Measurements from ENCODE around the gene ITPR2.
"Not testable (repeated sequence)": the region's sequence is repeated elsewhere in the genome, so short reads cannot be mapped to it uniquely, and the experiment has no call there.

ITPR2 gene

DNA sequence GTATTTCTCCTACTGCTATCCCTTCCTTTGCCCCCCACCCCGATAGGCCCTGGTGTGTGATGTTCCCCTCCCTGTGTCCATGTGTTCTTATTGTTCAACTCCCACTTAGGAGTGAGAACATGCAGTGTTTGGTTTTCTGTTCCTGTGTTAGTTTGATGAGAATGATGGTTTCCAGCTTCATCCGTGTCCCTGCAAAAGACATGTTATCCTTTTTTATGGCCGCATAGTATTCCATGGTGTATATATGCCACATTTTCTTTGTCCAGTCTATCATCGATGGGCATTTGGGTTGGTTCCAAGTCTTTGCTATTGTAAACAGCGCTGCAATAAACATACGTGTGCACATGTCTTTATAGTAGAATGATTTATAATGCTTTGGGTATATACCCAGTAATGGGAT, 522.5 kb downstream of the ITPR2 start:
- H3K36me3 Mint-ChIP-seq, H3K4me1 Mint-ChIP-seq, H3K27ac Mint-ChIP-seq, H3K4me3 Mint-ChIP-seq, H3K27me3 Mint-ChIP-seq: not testable (repeated sequence)
- H3K9me3 Mint-ChIP-seq, result peaks cover 18% of the 10 kb centered on the region

DNA sequence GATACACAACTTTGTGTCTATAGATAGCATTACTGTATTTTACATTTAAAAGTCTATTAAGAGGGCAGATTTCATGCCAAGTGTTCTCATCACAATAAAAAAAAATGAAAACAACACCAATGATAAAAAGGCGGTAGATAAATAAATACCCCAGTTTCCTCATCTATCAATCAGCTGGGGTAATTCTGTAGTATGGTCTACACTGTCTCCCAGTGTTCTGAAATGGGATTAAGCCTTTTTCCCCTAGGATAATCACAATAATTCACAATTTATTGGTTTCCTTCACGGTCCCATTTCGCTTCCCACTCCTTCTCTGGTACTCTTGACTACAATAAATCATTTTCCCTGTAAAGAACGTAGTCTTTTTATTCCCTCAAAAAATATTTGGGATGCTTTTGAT, 523.4 kb downstream of the ITPR2 start:
- Mint-ChIP-seq H3K9me3 (peaks cover 13% of the 10 kb centered on the region), H3K36me3 (no peaks in the 10 kb centered on the region), H3K4me1 (no peaks in the 10 kb centered on the region), H3K27ac (no peak overlapping the region), H3K4me3 (no peak overlapping the region), H3K27me3 (peaks cover 5% of the 10 kb centered on the region)

DNA sequence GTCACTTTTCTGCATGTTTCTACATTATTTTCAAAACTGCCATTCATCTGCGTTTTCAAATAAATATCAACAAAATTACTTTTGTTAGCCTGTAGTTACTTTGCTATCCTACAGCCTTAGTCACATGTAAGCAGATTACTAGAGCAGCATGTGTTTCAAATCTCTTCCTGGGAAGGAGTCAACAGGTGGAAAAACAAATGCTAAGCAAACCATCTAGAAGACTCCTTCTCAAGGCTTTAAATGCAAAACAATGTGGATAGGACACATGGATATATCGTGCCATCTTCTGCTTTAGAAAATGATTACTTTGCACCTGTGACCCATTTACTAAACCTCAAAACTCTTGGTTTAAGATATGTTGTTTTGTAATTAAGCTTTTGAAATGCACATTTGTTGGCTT, 528.7 kb downstream of the ITPR2 start:
- no peaks in the 10 kb centered on the region for H3K36me3 Mint-ChIP-seq
- no peak overlapping the region for H3K27ac Mint-ChIP-seq
- H3K4me1 Mint-ChIP-seq, result peaks cover 6% of the 10 kb centered on the region
- H3K9me3 Mint-ChIP-seq, result peaks cover 7% of the 10 kb centered on the region
- H3K27me3 Mint-ChIP-seq, result peaks cover 11% of the 10 kb centered on the region
- H3K4me3 Mint-ChIP-seq, result no peak overlapping the region

DNA sequence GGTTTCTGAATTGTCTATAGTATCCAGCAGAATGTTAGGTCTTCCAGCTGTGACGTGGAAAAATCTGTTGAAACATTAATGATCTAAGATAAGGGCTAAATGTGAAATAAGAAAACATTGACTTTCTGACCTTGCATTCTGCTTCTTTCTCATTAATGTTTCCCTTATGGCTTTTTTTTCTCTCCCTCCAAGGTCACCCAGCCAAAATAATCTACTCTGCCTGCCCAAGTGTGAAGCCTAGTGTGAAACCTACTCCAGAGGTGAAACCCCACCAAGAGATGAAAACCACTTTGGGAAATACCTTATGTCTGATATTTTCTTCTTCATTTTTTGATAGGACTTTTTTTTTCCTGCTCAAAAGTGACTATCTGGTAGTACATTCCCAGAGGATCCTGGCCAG, 529.6 kb downstream of the ITPR2 start:
- Mint-ChIP-seq H3K9me3 (peaks cover 7% of the 10 kb centered on the region), H3K36me3 (no peaks in the 10 kb centered on the region), H3K4me1 (peaks cover 13% of the 10 kb centered on the region), H3K27me3 (peaks cover 11% of the 10 kb centered on the region), H3K4me3 (no peak overlapping the region), H3K27ac (no peak overlapping the region)

DNA sequence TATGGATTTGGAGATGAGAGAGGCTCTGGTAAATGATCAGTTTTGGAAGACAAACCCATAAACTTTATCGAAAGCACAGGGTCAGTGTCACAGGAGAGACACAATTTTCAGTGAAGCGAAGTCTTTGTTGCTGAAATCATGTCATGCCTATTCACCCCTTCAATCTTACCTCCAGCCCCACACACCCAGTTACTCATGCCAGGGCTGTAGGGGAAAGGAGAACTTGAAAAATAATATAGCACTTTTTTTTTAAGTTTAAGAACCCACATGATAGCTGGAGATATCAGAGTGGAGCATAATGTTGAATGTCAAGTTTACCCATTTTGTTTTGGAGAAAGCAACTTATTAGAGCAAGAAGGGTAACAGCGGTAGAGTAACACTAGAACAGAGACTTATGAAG, 530.2 kb downstream of the ITPR2 start:
- Mint-ChIP-seq H3K27ac (no peak overlapping the region), H3K4me1 (peaks cover 13% of the 10 kb centered on the region), H3K9me3 (peaks cover 7% of the 10 kb centered on the region), H3K4me3 (no peak overlapping the region), H3K27me3 (peaks cover 11% of the 10 kb centered on the region), H3K36me3 (no peaks in the 10 kb centered on the region)

DNA sequence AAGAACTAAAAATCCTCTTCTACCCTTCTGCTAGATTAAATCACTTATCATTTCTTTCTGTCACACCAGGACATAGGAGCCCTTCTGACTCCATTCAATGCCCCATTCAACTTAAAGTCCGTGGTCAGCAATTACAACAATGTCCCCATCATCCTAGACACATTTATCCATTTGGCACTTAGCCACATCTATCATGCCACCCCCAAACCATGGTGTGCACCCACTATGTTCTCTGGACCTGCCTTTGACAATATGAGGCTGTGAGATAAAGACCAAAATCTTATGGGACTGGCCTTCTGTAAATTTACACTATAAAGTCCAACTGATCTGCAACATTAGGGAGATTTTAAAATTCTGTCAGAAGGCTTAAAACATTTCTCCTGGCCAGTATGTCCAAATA, 533.2 kb downstream of the ITPR2 start:
- Mint-ChIP-seq H3K4me1 (peaks cover 13% of the 10 kb centered on the region), H3K9me3 (no peaks in the 10 kb centered on the region), H3K4me3 (peak overlapping the region; percentile 20), H3K36me3 (no peaks in the 10 kb centered on the region), H3K27me3 (peaks cover 7% of the 10 kb centered on the region), H3K27ac (no peak overlapping the region)

DNA sequence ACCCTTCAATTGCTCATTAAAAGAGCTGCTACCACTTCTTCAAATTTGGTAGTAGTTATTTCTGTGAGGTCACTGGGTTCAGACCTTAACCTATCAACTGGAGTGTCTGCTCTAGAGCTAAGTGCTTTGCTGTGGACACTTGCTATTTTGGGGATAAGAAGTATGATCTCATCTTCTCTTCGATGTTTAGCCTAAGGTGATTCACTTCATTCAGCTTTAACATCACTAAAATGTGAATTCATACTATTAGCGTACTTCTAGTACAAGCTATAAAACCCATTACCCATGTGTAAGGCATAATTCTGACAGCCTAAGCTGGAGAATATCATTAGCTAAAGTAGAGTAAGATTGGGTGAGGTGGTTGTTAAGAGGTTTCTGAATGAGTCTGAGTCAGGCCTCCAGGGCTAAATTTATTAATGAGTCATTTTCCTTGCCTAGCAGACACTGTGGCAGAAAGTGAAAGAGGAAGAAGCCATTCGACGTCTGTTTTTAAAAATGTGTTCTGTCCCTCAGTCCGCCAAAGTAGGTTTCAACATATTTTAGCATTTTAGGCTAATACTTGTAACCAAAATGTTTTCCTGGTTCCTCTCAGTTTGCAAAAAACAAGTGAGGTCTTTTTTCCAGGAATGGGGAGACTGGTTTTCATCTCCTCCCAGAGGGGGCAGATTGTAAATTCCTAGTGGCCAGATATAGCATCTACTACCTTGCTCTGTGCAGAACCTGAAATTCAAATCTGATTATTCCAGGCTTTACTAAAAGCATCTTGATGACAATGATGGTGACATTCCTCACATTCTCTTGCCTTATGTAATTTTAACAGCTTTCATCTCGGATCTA, 534.0 kb downstream of the ITPR2 start:
- no peak overlapping the region for H3K27ac Mint-ChIP-seq

DNA sequence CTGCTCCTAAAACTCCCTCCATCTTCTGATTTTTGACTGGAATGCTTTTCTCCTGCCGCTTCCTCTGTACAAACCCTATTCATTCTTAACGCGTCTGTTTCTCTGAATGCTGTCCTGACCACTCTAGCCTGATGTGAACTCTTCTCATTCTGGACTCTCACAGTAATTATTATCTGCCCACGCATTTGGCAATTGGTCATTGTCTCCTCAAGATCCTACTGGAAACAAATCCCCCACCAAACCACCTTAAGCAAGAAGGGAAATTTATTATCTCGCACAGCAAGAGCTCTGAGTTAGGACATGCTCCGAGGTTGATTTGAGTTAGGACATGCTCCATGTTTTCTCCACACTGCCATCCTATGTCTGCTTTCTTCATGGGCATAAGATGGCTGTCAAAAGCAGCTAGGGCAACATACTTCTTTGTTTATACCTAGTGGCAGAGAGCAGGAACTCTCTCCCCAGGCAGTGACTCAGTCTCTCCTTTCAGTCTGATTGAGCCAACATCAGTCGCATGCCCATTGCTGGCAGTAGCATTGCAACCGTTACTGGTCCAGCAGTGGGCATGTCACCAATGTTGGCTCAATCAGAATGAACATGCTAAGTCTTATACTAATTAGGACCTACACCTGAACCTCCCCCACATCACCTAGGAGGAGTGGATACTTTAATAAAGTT, 535.5 kb downstream of the ITPR2 start:
- peaks cover 13% of the 10 kb centered on the region for H3K4me1 Mint-ChIP-seq
- H3K36me3 Mint-ChIP-seq, result no peaks in the 10 kb centered on the region
- H3K27ac Mint-ChIP-seq, result no peak overlapping the region
- no peaks in the 10 kb centered on the region for H3K9me3 Mint-ChIP-seq
- H3K27me3 Mint-ChIP-seq, result peaks cover 4% of the 10 kb centered on the region
- H3K4me3 Mint-ChIP-seq, result no peak overlapping the region

More for the DNA sequence above, 534.0 kb downstream of the ITPR2 start:
- H3K36me3 Mint-ChIP-seq, result no peaks in the 10 kb centered on the region
- H3K4me1 Mint-ChIP-seq, result peaks cover 13% of the 10 kb centered on the region
- H3K27me3 Mint-ChIP-seq, result peaks cover 7% of the 10 kb centered on the region
- H3K9me3 Mint-ChIP-seq, result no peaks in the 10 kb centered on the region
- peak overlapping the region; percentile 31 for H3K4me3 Mint-ChIP-seq

DNA sequence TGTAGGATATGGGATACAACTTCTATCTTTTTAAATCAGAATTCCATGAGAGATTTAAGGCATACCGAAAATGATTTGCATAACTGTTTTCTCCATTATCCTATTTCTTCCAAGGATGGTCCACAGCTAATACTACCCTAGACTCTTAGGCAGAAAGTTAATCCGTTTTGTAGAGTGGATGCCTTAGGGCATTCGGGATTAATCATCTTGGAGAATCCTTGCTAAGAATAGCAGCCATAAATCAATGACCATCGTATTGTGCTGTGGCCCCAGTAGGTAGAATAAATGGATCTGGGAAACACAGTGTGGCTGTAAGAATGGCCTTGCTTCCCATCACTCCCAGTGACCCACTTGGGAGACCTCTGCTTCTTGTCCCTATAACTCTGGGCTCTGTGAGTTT, 538.0 kb downstream of the ITPR2 start:
- Mint-ChIP-seq H3K27me3 (no peaks in the 10 kb centered on the region), H3K4me1 (peaks cover 13% of the 10 kb centered on the region), H3K36me3 (no peaks in the 10 kb centered on the region), H3K4me3 (no peak overlapping the region), H3K9me3 (no peaks in the 10 kb centered on the region), H3K27ac (no peak overlapping the region)

DNA sequence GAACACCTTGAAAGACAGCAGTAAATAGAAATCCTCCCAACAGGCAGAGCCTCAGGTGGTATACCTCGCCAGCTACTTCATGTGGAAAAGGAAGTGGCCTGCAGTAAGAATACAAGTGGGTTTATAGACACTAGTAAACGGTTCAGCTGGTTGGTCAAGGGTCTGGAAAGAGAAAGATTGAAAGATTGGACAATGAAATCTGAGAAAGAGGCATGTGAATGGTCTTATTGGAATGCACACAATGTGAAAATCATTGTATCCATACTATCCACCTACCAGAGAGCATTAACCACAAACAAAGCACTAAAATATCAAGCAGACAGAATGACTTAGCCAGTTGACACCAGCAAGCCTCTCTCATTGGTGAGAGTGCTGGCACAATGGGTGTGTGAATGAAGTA, 539.4 kb downstream of the ITPR2 start:
- Mint-ChIP-seq H3K27ac (no peak overlapping the region), H3K27me3 (no peaks in the 10 kb centered on the region), H3K9me3 (no peaks in the 10 kb centered on the region), H3K4me1 (peaks cover under 1% of the 10 kb centered on the region), H3K4me3 (no peak overlapping the region), H3K36me3 (no peaks in the 10 kb centered on the region)

DNA sequence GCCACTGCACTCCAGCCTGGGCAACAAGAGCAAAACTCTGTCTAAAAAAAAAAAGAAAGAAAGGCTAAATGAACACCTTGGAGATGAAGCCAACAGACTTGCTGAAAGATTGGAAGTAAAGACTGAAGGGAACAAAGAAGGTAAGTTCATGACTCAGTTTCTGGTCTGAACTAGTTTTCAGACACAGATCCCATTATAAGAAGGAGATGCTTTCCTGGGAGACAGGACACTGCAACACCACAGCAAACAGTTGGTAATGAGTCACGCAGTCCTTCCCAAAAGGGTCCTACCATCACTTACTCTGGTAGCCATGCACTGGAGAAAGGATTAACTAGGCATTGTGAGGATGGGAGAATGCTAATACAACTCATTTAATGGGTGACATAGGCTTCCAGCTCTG, 540.4 kb downstream of the ITPR2 start:
- no peaks in the 10 kb centered on the region for H3K27me3 Mint-ChIP-seq
- no peaks in the 10 kb centered on the region for H3K4me1 Mint-ChIP-seq
- H3K4me3 Mint-ChIP-seq, result no peak overlapping the region
- H3K27ac Mint-ChIP-seq, result no peak overlapping the region
- H3K9me3 Mint-ChIP-seq, result no peaks in the 10 kb centered on the region
- H3K36me3 Mint-ChIP-seq, result no peaks in the 10 kb centered on the region

DNA sequence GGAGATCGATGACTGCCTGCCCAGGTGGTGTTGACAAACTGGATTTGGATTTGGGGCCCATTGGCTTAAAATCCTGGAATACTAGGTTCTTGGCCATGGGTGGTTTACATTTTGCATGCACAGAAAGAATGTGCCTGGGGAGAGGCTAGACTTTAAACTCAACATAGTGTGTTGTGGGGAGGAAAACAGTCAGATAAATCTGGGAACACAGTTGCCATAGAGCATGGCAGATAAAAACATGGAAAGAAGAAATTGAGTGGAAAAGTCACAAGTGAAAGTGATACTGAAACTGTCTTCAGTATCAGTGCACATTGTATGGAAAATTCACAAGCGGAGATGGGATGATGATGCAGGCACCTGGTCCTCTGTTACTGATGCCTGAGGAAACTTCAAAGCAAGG, 542.4 kb downstream of the ITPR2 start:
- H3K4me3 Mint-ChIP-seq, result no peak overlapping the region

DNA sequence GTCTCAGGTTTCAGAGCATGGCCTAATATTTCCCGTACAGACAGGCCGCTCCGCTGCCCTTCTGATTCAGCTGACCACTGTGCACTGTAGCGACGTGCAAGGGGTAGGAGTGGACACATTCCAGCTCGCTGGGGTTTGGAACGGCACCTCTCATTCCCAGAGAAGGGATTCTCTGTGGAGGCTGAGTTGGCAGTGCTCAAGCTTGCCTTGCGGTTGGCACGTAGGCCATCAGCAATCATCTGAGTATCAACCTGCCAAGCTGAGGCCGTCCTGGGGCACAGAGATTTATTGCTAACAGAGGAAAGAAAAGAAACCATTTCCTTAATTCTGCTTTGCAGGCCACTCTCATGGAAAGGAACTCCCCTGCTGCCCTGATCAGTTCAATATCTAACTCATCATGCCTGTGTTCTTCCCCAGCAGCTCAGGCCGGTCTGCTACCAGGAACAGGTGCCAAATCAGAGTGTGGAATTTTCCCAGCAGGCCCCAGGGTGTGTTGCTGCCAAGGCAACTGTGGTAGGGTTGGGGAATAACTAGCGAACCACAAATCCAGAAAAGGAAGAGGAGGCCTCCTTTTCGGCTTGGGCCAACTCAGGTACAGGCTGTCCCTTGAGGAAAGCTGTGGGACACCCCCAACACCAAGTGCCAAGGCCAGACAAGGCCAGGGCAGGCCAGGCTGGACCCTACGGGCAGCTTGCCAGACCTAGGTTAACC, 545.2 kb downstream of the ITPR2 start:
- H3K9me3 Mint-ChIP-seq, result no peaks in the 10 kb centered on the region
- H3K36me3 Mint-ChIP-seq, result no peaks in the 10 kb centered on the region
- H3K27ac Mint-ChIP-seq, result no peak overlapping the region
- H3K4me3 Mint-ChIP-seq, result no peak overlapping the region
- no peaks in the 10 kb centered on the region for H3K4me1 Mint-ChIP-seq
- H3K27me3 Mint-ChIP-seq, result no peaks in the 10 kb centered on the region

More for the DNA sequence above, 542.4 kb downstream of the ITPR2 start:
- H3K27ac Mint-ChIP-seq, result no peak overlapping the region
- no peaks in the 10 kb centered on the region for H3K27me3 Mint-ChIP-seq
- no peaks in the 10 kb centered on the region for H3K9me3 Mint-ChIP-seq
- no peaks in the 10 kb centered on the region for H3K4me1 Mint-ChIP-seq
- no peaks in the 10 kb centered on the region for H3K36me3 Mint-ChIP-seq

Data from activated naive CD4-positive, alpha-beta T cell treated with anti-CD3 and anti-CD28 coated beads, Interleukin-2, amount 50 U/mL, for 24 hours (primary cell).